Thyroid gland (tissue), 4 donors: Measurements from ENCODE around the gene POLR2A.

Source experiments
- CTCF ChIP-seq, 6 experiments: fragments of 200-600 bp in 3 of 6; fragments of 450-650 bp in 3 of 6; sonication (generic) in 3 of 6; IDR thresholded peaks; one replicate each; pipeline ENCODE4 v1.5.1; 2016 to 2019; ENCODE audit warnings: antibody characterized with exemption in 6 of 6, mild to moderate bottlenecking in 2 of 6, inconsistent platforms in 1 of 6, moderate library complexity in 1 of 6
- POLR2A ChIP-seq, 2 donors: fragments of 450-650 bp; IDR thresholded peaks; one replicate each; pipeline ENCODE4 v1.6.1; 2017; ENCODE audit warnings: antibody characterized with exemption in 2 of 2, mild to moderate bottlenecking in 2 of 2, moderate library complexity in 1 of 2

DNA sequence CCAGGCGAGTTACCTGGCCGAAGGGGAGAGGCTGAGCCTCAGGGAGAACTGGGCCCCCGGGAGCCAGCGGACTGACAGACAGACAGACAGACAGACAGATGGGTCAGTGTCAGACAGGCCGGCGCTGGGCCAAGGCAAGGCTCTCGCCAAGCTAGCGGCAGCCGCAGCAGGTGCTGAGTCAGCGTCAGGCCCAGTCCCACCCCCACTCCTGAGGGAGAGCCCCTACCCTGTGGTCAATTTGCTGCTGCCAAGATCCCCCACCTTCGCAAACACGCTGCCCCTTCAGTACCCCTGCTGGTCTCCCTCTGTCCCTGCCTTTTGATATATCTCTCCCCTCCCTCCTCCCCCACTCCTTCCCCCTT, 43.4 kb upstream of the POLR2A start:
- no peak for TF ChIP-seq CTCF (IDR thresholded peaks at IDR 0.05)
- no peak for TF ChIP-seq POLR2A (IDR thresholded peaks at IDR 0.05)
